Nucleus accumbens (tissue), 56 donors: ENCODE measurements around the gene SPOCK3.
A peak's percentile ranks its signal among the peaks of the same experiment; 100 is the strongest.
"Not testable (repeated sequence)": the region's sequence is repeated elsewhere in the genome, so short reads cannot be mapped to it uniquely, and the experiment has no call there.

Experiments
- DNase-seq, 56 donors: peaks; one replicate each; lab custom pipeline; 2025; lab: John Stamatoyannopoulos, UW

The SPOCK3 gene

GRCh38 chr4:166838975-166839614, 395.2 kb downstream of the SPOCK3 start:
- DNase-seq: no peak

DNA sequence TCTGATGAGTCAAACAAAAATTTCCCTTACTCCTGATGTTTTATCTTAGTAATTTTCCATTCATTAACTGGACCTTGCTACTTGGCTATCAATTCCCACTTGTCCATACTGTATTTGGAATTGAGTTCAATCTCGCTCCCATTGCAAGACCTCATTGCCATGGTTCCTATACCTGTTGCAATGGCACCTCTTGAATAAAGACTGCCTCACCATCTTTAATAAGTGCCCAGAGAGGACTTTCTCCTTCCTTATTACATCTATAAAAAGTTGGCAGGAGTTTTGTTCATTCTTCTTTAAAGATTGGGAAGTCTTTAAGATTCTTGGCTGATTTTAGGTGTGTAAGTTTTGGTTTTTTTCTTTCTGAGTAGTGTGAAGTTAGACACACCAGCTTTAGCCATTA, 397.4 kb downstream of the SPOCK3 start:
- no peak for DNase-seq

DNA sequence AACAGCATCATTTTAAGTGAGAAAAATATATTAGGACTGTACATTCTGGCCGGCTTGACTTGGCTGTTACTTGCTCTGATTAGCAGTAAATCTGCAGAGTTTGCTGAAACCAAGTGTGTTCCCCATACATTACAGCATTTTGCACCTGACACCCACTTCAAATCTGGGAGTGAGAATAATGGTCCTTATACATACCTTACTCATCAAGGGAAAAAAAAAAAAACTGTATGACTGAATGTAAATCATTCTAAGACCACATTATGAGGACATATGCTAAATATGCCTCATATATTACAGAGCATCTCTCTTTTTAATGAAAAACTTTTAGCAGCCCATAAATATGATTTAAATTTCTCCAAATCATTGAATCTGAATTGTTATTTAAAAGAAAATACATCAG, 406.7 kb downstream of the SPOCK3 start:
- no peak for DNase-seq

- no peak for DNase-seq
Observed at GRCh38 chr4:166827167-166827566, 407.1 kb downstream of the SPOCK3 start.

- DNase-seq: no peak
Observed at GRCh38 chr4:166823848-166824247, 410.4 kb downstream of the SPOCK3 start.

DNA sequence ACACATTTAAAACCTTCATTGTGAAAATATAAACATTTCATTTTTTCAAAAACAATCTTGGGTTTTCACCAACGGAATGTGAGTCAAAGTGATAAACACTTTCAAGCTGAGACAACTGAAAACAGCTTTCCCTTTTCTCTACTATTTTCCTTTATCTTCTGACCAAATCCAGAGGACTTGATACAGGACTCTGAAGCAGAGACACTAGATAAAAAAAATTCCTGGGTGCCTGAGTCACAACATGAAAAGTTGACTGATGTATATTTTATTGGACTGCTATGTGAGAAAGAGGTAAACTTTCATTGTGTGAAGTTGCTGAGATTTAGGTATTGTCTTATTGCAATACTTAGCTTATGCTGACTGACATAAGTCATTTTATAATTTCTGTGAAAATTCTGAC, 411.2 kb downstream of the SPOCK3 start:
- no peak for DNase-seq

DNA sequence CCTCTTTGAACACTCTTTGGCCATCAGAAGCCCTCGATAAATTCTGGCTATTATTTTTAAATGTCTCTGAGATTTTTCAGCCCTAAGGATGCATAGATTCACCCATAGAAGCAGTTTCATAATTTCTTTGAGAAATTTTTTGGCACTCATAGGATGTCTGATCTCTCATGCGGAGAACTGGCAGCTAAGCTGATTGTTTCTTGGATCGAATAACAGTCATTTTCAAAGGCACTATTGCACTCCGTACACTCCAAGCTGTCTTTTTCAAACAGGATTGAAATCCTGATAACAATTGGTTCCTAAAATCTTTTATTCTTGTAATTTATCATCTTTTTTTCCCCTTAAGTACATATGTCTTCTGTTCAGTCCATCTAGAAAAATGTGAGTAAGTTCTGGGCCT, 411.9 kb downstream of the SPOCK3 start:
- DNase-seq: no peak

GRCh38 chr4:166816890-166817289, 417.4 kb downstream of the SPOCK3 start:
- peak in 1 of 56 donors; percentile 1 for DNase-seq

DNA sequence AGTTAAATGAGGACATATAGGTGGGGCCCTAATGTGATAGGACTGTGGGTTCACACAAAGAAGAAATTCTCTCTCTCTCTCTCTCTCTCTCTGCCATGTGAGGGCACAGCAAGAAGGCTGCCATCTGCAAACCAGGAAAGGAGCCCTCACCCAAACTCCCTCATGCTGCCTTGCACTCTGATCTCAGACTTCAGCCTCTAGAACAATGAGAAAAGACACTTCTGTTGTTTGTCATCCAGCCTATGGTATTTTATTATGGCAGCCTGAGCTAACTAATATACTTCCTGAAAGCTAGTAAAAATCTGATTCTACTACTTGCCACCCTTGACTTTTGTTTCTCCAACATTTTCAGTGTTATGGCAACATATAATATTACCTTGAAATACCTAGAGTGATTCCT, 425.9 kb downstream of the SPOCK3 start:
- DNase-seq: no peak

GRCh38 chr4:166802346-166802745, 431.9 kb downstream of the SPOCK3 start:
- no peak for DNase-seq

- DNase-seq: no peak
Observed at GRCh38 chr4:166798126-166798525, 436.2 kb downstream of the SPOCK3 start.

DNA sequence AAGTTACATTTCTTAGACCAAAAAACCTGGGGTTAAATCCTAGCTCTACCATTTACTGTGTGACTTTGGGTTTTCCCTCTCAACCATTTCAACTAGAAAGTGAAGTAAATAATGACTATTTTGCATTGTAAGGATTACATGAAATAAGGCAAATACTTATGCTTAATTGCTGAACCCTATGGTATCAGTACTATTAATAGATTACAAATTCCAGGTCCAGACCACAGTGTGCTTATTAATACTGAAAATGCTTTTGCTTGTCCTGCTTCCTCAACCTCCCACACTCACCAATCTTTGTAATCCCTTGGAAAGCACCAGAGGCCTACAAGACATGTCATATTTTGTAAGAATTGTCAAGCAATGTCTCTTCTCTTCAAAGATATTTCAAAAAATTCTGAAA, 456.5 kb downstream of the SPOCK3 start:
- DNase-seq: no peak

- DNase-seq: no peak
Observed at GRCh38 chr4:166763018-166763417, 471.3 kb downstream of the SPOCK3 start.

DNA sequence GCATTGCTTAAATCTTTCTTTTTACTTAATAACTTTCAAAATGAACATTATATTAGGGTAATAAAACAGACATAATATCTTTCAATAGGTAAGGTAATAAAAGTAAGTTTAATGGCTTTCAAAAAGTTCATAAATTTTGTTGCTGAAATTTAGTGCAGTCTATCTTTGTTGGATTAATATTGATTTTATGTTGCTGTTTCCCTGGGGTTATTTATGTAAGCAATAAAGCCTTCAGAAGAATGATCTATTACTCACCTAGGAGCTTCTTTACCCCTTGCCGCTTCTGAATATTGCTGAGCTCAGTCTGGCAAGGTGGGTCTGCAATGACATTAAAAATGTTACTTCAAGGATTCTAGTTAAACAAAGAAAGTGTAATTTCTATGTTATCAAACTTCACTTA, 492.6 kb downstream of the SPOCK3 start:
- no peak for DNase-seq

DNA sequence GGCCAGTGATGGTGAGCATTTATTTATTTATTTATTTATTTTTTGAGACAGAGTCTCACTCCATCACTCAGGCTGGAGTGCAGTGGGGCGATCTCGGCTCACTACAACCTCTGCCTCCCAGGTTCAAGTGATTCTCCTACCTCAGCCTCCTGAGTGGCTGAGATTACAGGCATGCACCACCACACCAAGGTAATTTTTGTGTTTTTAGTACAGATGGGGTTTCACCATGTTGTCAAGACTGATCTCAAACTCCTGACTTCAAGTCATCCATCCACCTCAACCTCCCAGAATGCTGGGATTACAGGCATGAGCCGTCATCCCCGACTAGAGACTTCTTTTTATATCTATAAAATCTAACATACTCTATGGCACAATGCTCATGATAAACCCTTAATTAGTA, 495.1 kb downstream of the SPOCK3 start:
- not testable (repeated sequence) for DNase-seq

DNA sequence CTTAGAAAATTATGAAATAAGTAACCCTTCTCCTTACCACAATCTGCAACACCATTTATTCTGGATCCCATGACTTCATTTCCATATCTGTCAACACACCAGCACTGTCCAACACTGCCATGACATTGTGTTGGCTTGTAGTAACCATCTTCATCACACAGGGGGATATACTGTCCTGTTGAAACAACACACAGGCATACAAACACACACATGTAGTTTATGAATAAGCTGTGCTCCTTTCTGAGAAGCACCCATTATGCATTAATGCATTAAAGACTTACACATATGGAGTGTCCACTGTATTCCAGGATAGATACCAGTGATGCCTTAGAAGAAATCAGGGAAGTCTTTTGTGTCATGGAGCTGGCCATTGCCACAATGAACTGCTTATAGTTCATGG, 496.9 kb downstream of the SPOCK3 start:
- DNase-seq: no peak

DNA sequence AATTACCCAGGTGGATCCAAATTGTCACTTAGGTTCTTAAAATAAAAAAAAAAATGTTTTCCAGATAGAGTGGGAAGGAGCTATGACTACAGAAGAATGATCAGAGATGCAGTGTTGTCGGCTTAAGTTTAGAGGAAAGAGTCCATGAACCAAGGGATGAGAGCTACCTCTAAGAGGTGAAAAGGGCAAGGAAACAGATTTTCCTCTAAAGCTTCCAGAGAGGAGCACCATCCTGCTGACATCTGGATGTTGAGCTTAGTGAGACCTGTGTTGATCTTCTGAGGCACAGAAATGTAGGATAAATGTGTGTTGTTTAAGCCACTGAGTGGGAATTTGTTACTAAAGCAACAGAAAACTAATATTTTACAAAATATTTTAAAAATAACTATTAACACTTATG, 498.7 kb downstream of the SPOCK3 start:
- DNase-seq: no peak

- no peak for DNase-seq
Observed at GRCh38 chr4:166734797-166735196, 499.5 kb downstream of the SPOCK3 start.

DNA sequence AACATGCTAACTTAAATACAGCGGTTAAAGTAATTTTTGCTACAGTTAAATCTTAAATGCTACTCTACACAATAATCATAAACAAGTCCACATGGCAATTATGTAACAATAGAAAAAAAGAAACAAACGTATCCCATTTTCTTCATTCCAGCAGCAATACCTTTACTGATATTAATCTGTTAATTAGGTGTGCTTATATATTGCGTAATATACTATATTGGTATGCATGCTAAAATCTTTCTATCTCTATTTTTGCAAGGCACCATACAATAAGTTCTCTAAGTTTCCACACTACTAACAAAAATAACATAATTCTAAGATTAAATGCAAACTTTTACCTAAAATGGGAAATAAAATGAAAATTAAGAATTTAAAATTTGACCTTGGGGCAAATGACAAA, 500.6 kb downstream of the SPOCK3 start:
- no peak for DNase-seq

DNA sequence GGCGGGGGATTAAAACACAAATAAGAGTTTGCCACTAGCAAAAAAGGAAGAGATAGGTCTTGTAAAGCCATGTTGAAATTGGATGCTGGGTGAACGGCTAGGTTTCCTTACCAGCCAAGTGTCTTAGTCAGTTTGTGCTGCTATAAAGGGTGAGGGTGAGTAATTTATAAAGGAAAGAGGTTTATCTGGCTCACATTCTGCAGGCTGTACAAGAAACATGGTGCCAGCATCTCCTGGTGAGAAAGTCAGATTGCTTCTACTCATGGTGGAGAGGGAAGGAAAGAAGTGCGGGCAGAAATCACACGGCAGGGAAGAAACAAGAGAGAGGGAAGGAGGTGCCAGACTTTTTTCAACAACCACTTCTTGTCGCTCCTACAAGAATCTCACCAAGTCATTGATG, 507.5 kb downstream of the SPOCK3 start:
- DNase-seq: no peak

GRCh38 chr4:166724369-166724768, 509.9 kb downstream of the SPOCK3 start:
- no peak for DNase-seq

GRCh38 chr4:166723532-166724140, 510.7 kb downstream of the SPOCK3 start:
- no peak for DNase-seq
